Activated naive CD8-positive, alpha-beta T cell treated with anti-CD3 and anti-CD28 coated beads, Interleukin-2, amount 50 U/mL, for 16 hours (primary cell): ENCODE results near the gene RRP9.
"Not testable (repeated sequence)": the region's sequence is repeated elsewhere in the genome, so short reads cannot be mapped to it uniquely, and the experiment has no call there.

Experiments used
- DNase-seq: peaks from one replicate; pipeline ENCODE4 v3.0.0-alpha.2; 2020; ENCODE audit warnings: low read depth, low spot score

Gene RRP9

GRCh38 chr3:51938780-51939425 lies 2.8 kb downstream of the RRP9 start:
- no peak for DNase-seq

GRCh38 chr3:51937611-51938450 lies 3.9 kb downstream of the RRP9 start:
- DNase-seq = no peak

GRCh38 chr3:51937014-51937413 lies 4.7 kb downstream of the RRP9 start:
- no peak for DNase-seq

- DNase-seq = no peak
Observed at GRCh38 chr3:51935886-51936755, 5.6 kb downstream of the RRP9 start.

GRCh38 chr3:51934991-51935885 lies 6.5 kb downstream of the RRP9 start:
- no peak for DNase-seq

GRCh38 chr3:51934139-51934850 lies 7.4 kb downstream of the RRP9 start:
- DNase-seq = no peak

- no peak for DNase-seq
Observed at GRCh38 chr3:51933471-51934138, 8.1 kb downstream of the RRP9 start.

- DNase-seq = no peak
Observed at GRCh38 chr3:51932471-51933370, 9.0 kb downstream of the RRP9 start.

- DNase-seq = no peak
Observed at GRCh38 chr3:51931756-51932155, 9.9 kb downstream of the RRP9 start.

GRCh38 chr3:51930439-51930838 lies 11.3 kb downstream of the RRP9 start:
- DNase-seq = no peak

GRCh38 chr3:51929420-51930003 lies 12.2 kb downstream of the RRP9 start:
- DNase-seq = no peak

GRCh38 chr3:51928981-51929380 lies 12.7 kb downstream of the RRP9 start:
- not testable (repeated sequence) for DNase-seq

GRCh38 chr3:51928438-51928837 lies 13.3 kb downstream of the RRP9 start:
- DNase-seq = no peak

GRCh38 chr3:51927061-51927977 lies 14.4 kb downstream of the RRP9 start:
- DNase-seq = no peak

- no peak for DNase-seq
Observed at GRCh38 chr3:51921081-51921578, 20.6 kb downstream of the RRP9 start.

GRCh38 chr3:51916418-51916817 lies 25.3 kb downstream of the RRP9 start:
- no peak for DNase-seq

- DNase-seq = no peak
Observed at GRCh38 chr3:51908026-51908425, 33.7 kb downstream of the RRP9 start.
